ENCODE results near the gene RPS10. TPM values are rescaled to one million over a fixed set of nuclear protein-coding genes. Genes with fewer than 3 reads are reported as not detected.
A peak's percentile ranks its signal among the peaks of the same experiment; 100 is the strongest.

The RPS10 gene
- total RNA-seq, 1 donor from 2014 or later = 2,903 TPM

DNA sequence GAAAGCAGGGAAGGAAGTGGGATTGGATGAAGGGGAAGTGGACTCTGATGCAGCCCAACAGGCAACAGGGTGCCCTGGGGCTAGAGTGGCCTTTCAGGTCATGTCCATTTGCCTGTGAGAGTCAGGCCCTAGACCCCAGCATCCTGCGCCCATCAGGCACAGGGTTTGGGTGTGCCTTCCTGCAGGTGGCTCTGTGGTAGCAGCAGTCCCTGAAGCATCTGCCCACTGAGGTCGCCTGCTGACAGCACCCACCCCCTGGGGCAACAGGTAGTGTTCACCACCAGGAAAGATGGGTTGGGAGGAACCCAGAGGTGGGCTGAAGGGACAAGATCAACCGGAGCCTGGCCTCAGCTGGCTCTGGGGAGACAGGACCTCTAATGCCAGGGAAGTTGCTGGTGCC, 43.6 kb upstream of the RPS10 start:
- Mint-ChIP-seq H3K27me3 (peaks cover 7% of the 10 kb centered on the region), H3K4me3 (no peak overlapping the region), H3K27ac (no peak overlapping the region), H3K4me1 (peaks cover 29% of the 10 kb centered on the region), H3K9me3 (no peaks in the 10 kb centered on the region), H3K36me3 (ENCODE audit: low read depth) (no peaks in the 10 kb centered on the region)
- ChIA-PET CTCF (interaction anchor here (1.5 kb wide), 1 partner anchor 10 kb away, joined by 6 read pairs; no protein-coding TSS in a partner anchor), POLR2A (no interaction called here)
- DNase-seq (no peak), ATAC-seq (ENCODE audit: low read depth) (no peak)
- TF ChIP-seq, protein P1, sequence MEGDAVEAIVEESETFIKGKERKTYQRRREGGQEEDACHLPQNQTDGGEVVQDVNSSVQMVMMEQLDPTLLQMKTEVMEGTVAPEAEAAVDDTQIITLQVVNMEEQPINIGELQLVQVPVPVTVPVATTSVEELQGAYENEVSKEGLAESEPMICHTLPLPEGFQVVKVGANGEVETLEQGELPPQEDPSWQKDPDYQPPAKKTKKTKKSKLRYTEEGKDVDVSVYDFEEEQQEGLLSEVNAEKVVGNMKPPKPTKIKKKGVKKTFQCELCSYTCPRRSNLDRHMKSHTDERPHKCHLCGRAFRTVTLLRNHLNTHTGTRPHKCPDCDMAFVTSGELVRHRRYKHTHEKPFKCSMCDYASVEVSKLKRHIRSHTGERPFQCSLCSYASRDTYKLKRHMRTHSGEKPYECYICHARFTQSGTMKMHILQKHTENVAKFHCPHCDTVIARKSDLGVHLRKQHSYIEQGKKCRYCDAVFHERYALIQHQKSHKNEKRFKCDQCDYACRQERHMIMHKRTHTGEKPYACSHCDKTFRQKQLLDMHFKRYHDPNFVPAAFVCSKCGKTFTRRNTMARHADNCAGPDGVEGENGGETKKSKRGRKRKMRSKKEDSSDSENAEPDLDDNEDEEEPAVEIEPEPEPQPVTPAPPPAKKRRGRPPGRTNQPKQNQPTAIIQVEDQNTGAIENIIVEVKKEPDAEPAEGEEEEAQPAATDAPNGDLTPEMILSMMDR (IDR thresholded peaks at IDR 0.05) = no peak
- intact Hi-C loops (cut with micrococcal nuclease) = loop anchor here (5.0 to 10.0 kb wide), 3 partner anchors 42 to 285 kb away; partner anchors contain the start of genes RPS10 and SNRPC

DNA sequence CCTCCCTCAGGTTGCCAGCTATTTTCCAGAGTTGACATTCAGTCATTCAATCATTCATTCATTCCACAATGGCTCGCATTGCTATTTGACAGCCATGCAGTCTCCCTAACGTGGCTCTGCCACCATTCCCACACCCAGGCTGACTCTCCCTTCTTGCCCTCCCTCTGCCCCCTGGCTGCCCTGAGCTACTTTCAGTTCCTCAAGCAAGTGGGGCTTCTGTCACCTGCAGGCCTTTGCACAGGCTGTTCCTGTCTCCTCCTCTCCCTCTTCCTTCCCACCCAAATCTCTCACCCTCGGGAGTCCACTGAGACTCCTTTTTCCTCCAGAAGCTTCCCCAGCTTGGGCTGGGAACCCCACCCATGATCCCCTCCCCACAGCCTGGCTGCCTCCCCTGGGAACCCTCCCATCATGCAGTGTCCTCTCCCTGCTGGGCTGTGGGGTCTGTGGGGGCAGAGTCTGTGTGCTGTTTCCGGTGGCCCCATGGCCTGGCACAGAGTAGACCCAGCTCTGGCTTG, 42.6 kb upstream of the RPS10 start:
- ATAC-seq (ENCODE audit: low read depth) (peak; percentile 86), DNase-seq (peak; percentile 40)
- Mint-ChIP-seq H3K36me3 (ENCODE audit: low read depth) (no peaks in the 10 kb centered on the region), H3K4me3 (no peak overlapping the region), H3K27me3 (peaks cover 14% of the 10 kb centered on the region), H3K9me3 (no peaks in the 10 kb centered on the region), H3K4me1 (peaks cover 29% of the 10 kb centered on the region), H3K27ac (peak overlapping the region; percentile 71)
- POLR2A ChIA-PET = interaction anchor here (0.9 kb wide), 1 partner anchor 58 kb away, joined by 3 read pairs; no protein-coding TSS in a partner anchor
- CTCF ChIA-PET = interaction anchor here (1.5 kb wide), 1 partner anchor 8 kb away, joined by 6 read pairs; no protein-coding TSS in a partner anchor
- intact Hi-C loops (cut with micrococcal nuclease) = loop anchor here (5.0 to 10.0 kb wide), 3 partner anchors 41 to 286 kb away; partner anchors contain the start of genes RPS10 and SNRPC
- TF ChIP-seq, protein P1 (IDR thresholded peaks at IDR 0.05) = no peak

DNA sequence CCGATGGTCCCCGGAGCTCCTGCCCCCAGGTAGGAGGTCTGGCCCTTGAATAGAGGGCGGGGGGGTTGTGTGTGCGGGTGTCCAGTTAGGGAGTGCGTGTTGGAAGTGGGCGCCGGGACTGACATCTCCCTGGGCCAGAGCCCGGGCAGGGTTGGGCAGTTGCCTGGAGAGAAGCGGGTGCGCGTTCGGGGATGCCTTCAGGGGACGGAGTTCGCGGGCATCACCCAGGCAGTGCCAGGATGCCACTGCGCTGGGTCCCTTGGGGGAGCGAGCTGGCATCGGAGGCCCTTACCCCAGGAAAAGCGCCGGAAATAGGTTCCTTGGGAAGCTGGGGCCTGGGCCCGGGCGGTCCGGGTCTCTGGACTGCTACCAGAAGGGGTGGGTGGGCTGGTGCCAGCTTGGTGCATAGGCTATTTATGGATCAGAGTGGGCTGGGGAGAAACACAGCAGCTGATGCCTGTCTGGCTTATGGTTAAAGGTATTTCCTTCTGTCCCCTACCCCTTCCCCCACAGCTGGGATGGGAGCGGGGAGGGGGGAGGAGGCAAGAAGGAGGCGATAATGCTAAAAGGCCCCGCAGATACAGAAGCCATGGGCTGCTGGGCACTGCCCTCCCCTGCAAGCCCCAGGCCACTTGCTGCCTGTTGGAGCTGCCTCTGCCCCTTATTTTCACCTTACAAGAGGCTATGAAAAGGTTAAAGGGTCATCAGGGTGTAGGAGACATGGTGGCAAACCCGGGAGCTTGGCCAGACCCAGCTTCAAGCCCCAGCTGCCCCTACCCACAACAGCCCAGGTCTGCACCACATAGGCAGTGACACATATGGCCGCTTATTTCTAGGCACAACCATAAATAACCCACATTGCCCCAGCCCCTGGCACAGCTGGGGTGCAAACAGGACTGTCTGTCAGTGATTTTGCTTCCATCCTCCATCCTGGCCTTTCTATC, 40.6 kb upstream of the RPS10 start:
- peaks cover 29% of the 10 kb centered on the region for H3K4me1 Mint-ChIP-seq
- ChIA-PET POLR2A (interaction anchor here (1.2 kb wide), 1 partner anchor 217 kb away, joined by 4 read pairs; no protein-coding TSS in a partner anchor), CTCF (interaction anchor here (0.6 kb wide), 1 partner anchor 61 kb away, joined by 3 read pairs; no protein-coding TSS in a partner anchor)
- ATAC-seq (ENCODE audit: low read depth) = no peak
- TF ChIP-seq, protein P1 (IDR thresholded peaks at IDR 0.05) = no peak
- intact Hi-C loops (cut with micrococcal nuclease) = loop anchor here (5.0 to 10.0 kb wide), 3 partner anchors 39 to 288 kb away; partner anchors contain the start of genes RPS10 and SNRPC
- no peak for DNase-seq
- H3K27me3 Mint-ChIP-seq = peaks cover 17% of the 10 kb centered on the region
- no peaks in the 10 kb centered on the region for H3K9me3 Mint-ChIP-seq
- H3K36me3 Mint-ChIP-seq (ENCODE audit: low read depth) = no peaks in the 10 kb centered on the region
- no peak overlapping the region for H3K27ac Mint-ChIP-seq
- H3K4me3 Mint-ChIP-seq = peak overlapping the region; percentile 58

DNA sequence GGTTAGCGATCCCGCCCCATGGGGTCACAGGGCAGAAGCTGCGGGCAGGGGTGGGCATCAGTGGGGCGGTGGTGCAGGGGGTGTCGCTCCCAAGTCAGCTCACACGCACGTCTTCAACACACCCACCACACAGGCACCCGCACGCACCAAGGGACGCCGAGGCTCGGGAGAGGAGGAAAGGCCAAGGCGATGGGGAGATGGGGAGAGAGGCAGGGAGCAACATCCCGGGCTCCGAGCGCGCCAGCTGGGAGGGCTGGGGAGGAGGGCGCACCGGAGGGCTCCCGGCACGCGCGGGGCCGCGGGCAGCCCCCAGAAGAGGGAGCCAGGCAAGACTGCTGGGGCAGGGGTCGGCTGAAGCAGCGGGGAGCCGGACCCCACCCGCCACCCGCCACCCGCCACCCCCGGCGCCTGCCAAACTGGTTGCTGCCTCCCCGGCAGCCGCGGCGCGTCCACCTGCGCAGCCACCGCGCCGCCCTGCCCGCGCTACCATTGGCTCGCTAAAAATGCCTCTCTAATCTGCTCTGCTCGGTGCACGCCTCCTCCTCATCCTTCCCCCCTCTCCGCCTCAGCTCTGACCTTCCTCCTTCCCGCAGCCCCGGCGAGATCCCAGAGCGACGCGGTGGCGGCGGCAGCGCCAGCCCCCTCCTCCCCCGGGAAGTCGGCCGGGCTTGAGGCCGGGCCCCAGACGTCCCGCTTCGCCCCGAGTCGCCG, 39.8 kb upstream of the RPS10 start, which contains the start of gene PACSIN1:
TSS of gene PACSIN1 (plus strand) at position 546 of the 711 bp plus-strand sequence. CDS start 60,230 bp downstream, outside the sequence.
- no peaks in the 10 kb centered on the region for H3K36me3 Mint-ChIP-seq (ENCODE audit: low read depth)
- H3K9me3 Mint-ChIP-seq = no peaks in the 10 kb centered on the region
- no peak within 1 kb of the TSS for H3K27ac Mint-ChIP-seq
- TF ChIP-seq, protein P1 (IDR thresholded peaks at IDR 0.05) = no peak
- CTCF ChIA-PET = no interaction called here
- no peak for DNase-seq
- intact Hi-C loops (cut with micrococcal nuclease) = loop anchor here (5.0 to 10.0 kb wide), 3 partner anchors 38 to 289 kb away; partner anchors contain the start of genes RPS10 and SNRPC
- peak within 1 kb of the TSS; percentile 76 for H3K4me3 Mint-ChIP-seq
- peaks cover 29% of the 10 kb centered on the region for H3K4me1 Mint-ChIP-seq
- H3K27me3 Mint-ChIP-seq = peaks cover 17% of the 10 kb centered on the region
- ATAC-seq (ENCODE audit: low read depth) = peak; percentile 52
- POLR2A ChIA-PET = interaction anchor here (1.2 kb wide), 1 partner anchor 216 kb away, joined by 4 read pairs; no protein-coding TSS in a partner anchor

Measured in activated B cell treated with CpG ODN at 0.5 μM for 24 hours (primary cell).